B cell (primary cell): ENCODE data around the gene BDH1. TPM values are rescaled to one million over a fixed set of nuclear protein-coding genes. Genes with fewer than 3 reads are reported as not detected.

Experiments used
- ATAC-seq: fragments of 200-7000 bp; cut with Tn5 transposase; one replicate; pipeline ENCODE4 v1.10.0; 2021; ENCODE audit warnings: low read depth, mild to moderate bottlenecking, moderate number of reproducible peaks, moderate library complexity
- CTCF ChIA-PET: fragments of 350-600 bp; sonication (Branson Sonifier 250); formaldehyde crosslinking; loops from one replicate; lab custom pipeline; 2021; ENCODE audit warnings: antibody characterized with exemption, inconsistent platforms; lab: Charles Lee
- POLR2A ChIA-PET: fragments of 350-600 bp; sonication (Branson Sonifier 250); formaldehyde crosslinking; loops from one replicate; lab custom pipeline; 2021; ENCODE audit warnings: antibody characterized with exemption; lab: Charles Lee
- DNase-seq: peaks from one replicate; pipeline ENCODE4 v3.0.0; 2013
- H2AFZ ChIP-seq: 2 replicates; pipeline ENCODE4 v1.6.1; 2012; ENCODE audit warnings: mild to moderate bottlenecking, low read depth, low read length; ENCODE audit not compliant: insufficient read depth, poor library complexity, severe bottlenecking
- H3K27ac ChIP-seq, 2 donors: 1 replicate in 1 of 2; 2 replicates in 1 of 2; pipeline ENCODE4 v1.5.1; 2012 to 2013; ENCODE audit warnings: low read length in 2 of 2, mild to moderate bottlenecking in 2 of 2, moderate library complexity in 1 of 2
- H3K27me3 ChIP-seq, 4 experiments: fragments of 200-600 bp in 1 of 4; sonication (generic) in 1 of 4; replicated peaks in 1 of 4; 1 replicate in 2 of 4; 2 replicates in 2 of 4; pipeline versions ENCODE4 v1.6.1 to v1.7.0; 2013 to 2016; ENCODE audit warnings: low read length in 3 of 4, mild to moderate bottlenecking in 2 of 4, mixed read lengths in 1 of 4, moderate library complexity in 1 of 4; ENCODE audit not compliant: insufficient read depth in 4 of 4, control insufficient read depth in 3 of 4; ENCODE audit errors: control extremely low read depth in 1 of 4
- H3K36me3 ChIP-seq, 2 experiments: replicated peaks in 1 of 2; 1 replicate in 1 of 2; 2 replicates in 1 of 2; pipeline versions ENCODE4 v1.6.1 to v1.7.1; 2013; ENCODE audit warnings: low read length in 1 of 2; ENCODE audit not compliant: insufficient read depth in 2 of 2, control insufficient read depth in 1 of 2; ENCODE audit errors: control extremely low read depth in 1 of 2, extremely low read depth in 1 of 2
- H3K4me1 ChIP-seq, 2 donors: fragments of 200-600 bp in 1 of 2; sonication (generic) in 1 of 2; 1 replicate in 1 of 2; 2 replicates in 1 of 2; pipeline versions ENCODE4 v1.5.1 to v1.6.1; 2013 to 2017; ENCODE audit warnings: low read length in 2 of 2; ENCODE audit not compliant: control insufficient read depth in 2 of 2, insufficient read depth in 2 of 2
- H3K4me2 ChIP-seq: replicated peaks from 2 replicates; pipeline ENCODE3; 2012; ENCODE audit warnings: mild to moderate bottlenecking, low read depth, low read length; ENCODE audit not compliant: poor library complexity, severe bottlenecking
- H3K4me3 ChIP-seq, 5 experiments: fragments of 200-600 bp in 1 of 5; sonication (generic) in 1 of 5; 1 replicate in 3 of 5; 2 replicates in 2 of 5; pipeline versions ENCODE4 v1.5.1 to v1.7.0; 2011 to 2016; ENCODE audit warnings: low read length in 4 of 5, mild to moderate bottlenecking in 4 of 5, low read depth in 2 of 5, control low read depth in 1 of 5, moderate library complexity in 1 of 5; ENCODE audit not compliant: insufficient read depth in 1 of 5; ENCODE audit errors: control extremely low read depth in 1 of 5, extremely low read depth in 1 of 5
- H3K79me2 ChIP-seq: fragments of 200-600 bp; sonication (generic); one replicate; pipeline ENCODE4 v1.6.0; 2016; ENCODE audit warnings: low read length; ENCODE audit not compliant: control insufficient read depth, insufficient read depth
- H3K9ac ChIP-seq: fragments of 200-600 bp; sonication (generic); 2 replicates; pipeline ENCODE4 v1.6.1; 2017; ENCODE audit warnings: mild to moderate bottlenecking, low read length, moderate library complexity
- H3K9me3 ChIP-seq, 3 donors: one replicate each; pipeline versions ENCODE4 v1.6.1 to v1.7.1; 2013; ENCODE audit warnings: low read length in 2 of 3; ENCODE audit not compliant: control insufficient read depth in 2 of 3, insufficient read depth in 1 of 3; ENCODE audit errors: control extremely low read depth in 1 of 3
- H4K20me1 ChIP-seq: 2 replicates; pipeline ENCODE4 v1.6.0; 2012; ENCODE audit warnings: mild to moderate bottlenecking, low read length; ENCODE audit not compliant: insufficient read depth, control insufficient read depth, poor library complexity, severe bottlenecking
- H3K27ac Mint-ChIP-seq: one replicate; pipeline ENCODE4 v1.8.0; 2021; ENCODE audit warnings: mixed read lengths
- H3K27me3 Mint-ChIP-seq: one replicate; pipeline ENCODE4 v1.8.0; 2021; ENCODE audit warnings: mixed read lengths
- H3K4me1 Mint-ChIP-seq: one replicate; pipeline ENCODE4 v1.8.0; 2021; ENCODE audit warnings: mixed read lengths
- H3K4me3 Mint-ChIP-seq: one replicate; pipeline ENCODE4 v1.8.0; 2021; ENCODE audit warnings: mixed read lengths
- H3K9me3 Mint-ChIP-seq: one replicate; pipeline ENCODE4 v1.8.0; 2022; ENCODE audit warnings: mixed read lengths; ENCODE audit not compliant: insufficient read depth
- CTCF ChIP-seq: fragments of 200-600 bp; IDR thresholded peaks from one replicate; pipeline ENCODE4 v1.8.0; 2022; ENCODE audit warnings: antibody characterized with exemption, mild to moderate bottlenecking
- EZH2 ChIP-seq: IDR thresholded peaks from 2 replicates; pipeline ENCODE4 v1.6.1; 2012; ENCODE audit warnings: borderline replicate concordance, low read depth, mild to moderate bottlenecking, moderate library complexity, low read length; ENCODE audit not compliant: insufficient read depth, poor library complexity, severe bottlenecking
- WGBS: methylation state at CpG from one replicate; pipeline ENCODE4 v1.1.5; 2013; ENCODE audit warnings: missing lambda C conversion rate; ENCODE audit not compliant: insufficient coverage; 5-methylcytosine and 5-hydroxymethylcytosine counted together
- intact Hi-C: fragments of 100-400 bp; cut with micrococcal nuclease; formaldehyde crosslinking; loops from one replicate; pipeline ENCODE4 v1.10.0; 2022
- polyA plus RNA-seq: library from polyadenylated mRNA; depleted of rRNA; stranded (reverse); fragments of >200 nt; gene quantifications from 2 replicates; pipeline ENCODE4 v1.2.3, GENCODE V29; 2012
- total RNA-seq, 2 donors: library from RNA; stranded (reverse); fragments of 120-200 nt in 1 of 2; gene quantifications; 1 replicate in 1 of 2; 2 replicates in 1 of 2; pipeline versions ENCODE4 v1.2.3 to v1.2.4, GENCODE V29; 2013 to 2022

The BDH1 gene
- total and polyA plus RNA-seq, 2 donors (not counting 1 experiment from before 2014, with no cell fraction given), result 21.1 to 59.3 TPM

- intact Hi-C loops, result no loop called here
- POLR2A ChIA-PET, result no interaction called here
- CTCF ChIA-PET, result no interaction called here
Observed at GRCh38 chr3:197559651-197560050, 3.9 kb upstream of the BDH1 start.

More at GRCh38 chr3:197559651-197560050, 3.9 kb upstream of the BDH1 start:
- H3K27me3 Mint-ChIP-seq, result peaks cover 7% of the 10 kb centered on the region
- Histone ChIP-seq H3K4me2 (no peak overlapping the region), H3K4me3 (no peak overlapping the region), H3K9ac (no peak overlapping the region), H3K36me3 (no peaks in the 10 kb centered on the region), H3K4me1 (peaks cover 10 to 14% of the 10 kb centered on the region in 2 donors), H4K20me1 (no peaks in the 10 kb centered on the region), H3K27me3 (peaks cover 0 to 2% (median 0%) of the 10 kb centered on the region in 4 experiments), H3K79me2 (no peaks in the 10 kb centered on the region), H2AFZ (no peak overlapping the region), H3K27ac (no peak overlapping the region), H3K9me3 (no peaks in the 10 kb centered on the region)
- DNase-seq (no peak), ATAC-seq (no peak)
- 87% methylated on average over 2 of the region's 3 CpGs for WGBS
- no peaks in the 10 kb centered on the region for H3K9me3 Mint-ChIP-seq
- no peak overlapping the region for H3K27ac Mint-ChIP-seq
- no peak overlapping the region for H3K4me3 Mint-ChIP-seq
- H3K4me1 Mint-ChIP-seq, result peaks cover 13% of the 10 kb centered on the region
- no peak for TF ChIP-seq CTCF
- TF ChIP-seq EZH2, result no peak
